Right ventricle myocardium inferior (tissue), 1 donor: Measurements from ENCODE around the gene ZFAND3. TPM values are rescaled to one million over a fixed set of nuclear protein-coding genes. Genes with fewer than 3 reads are reported as not detected.
A peak's percentile ranks its signal among the peaks of the same experiment; 100 is the strongest.
"Not testable (repeated sequence)": the region's sequence is repeated elsewhere in the genome, so short reads cannot be mapped to it uniquely, and the experiment has no call there.

ENCODE experiments used
- ATAC-seq: fragments of 200-7000 bp; cut with Tn5 transposase; one replicate; pipeline ENCODE4 v1.9.1; 2020; ENCODE audit warnings: mild to moderate bottlenecking, moderate library complexity
- DNase-seq: peaks from one replicate; pipeline ENCODE4 v3.0.0; 2021; ENCODE audit errors: missing footprints
- intact Hi-C: fragments of 100-400 bp; cut with DNase I; formaldehyde crosslinking; loops from one replicate; pipeline ENCODE4 v1.11.0; 2022
- total RNA-seq: library from RNA; stranded (reverse); fragmentation: NEBNext Ultra II Directional; extraction: Animal tissue kit (Norgen Biotek cat#: 25700); gene quantifications from one replicate; pipeline ENCODE4 v1.2.1, GENCODE V29; 2021
- donor health status: DM: no; HTN: yes; CAD: no; lungs with severe emphysema.

ZFAND3 gene
- total RNA-seq, 1 donor from 2014 or later: 84.1 TPM

GRCh38 chr6:37974381-37974780 is 154.9 kb downstream of the ZFAND3 start:
- intact Hi-C loops: no loop called here
- DNase-seq (no peak), ATAC-seq (no peak)

- ATAC-seq (no peak), DNase-seq (no peak)
- intact Hi-C loops: no loop called here
Observed at GRCh38 chr6:37974943-37975342, 155.4 kb downstream of the ZFAND3 start.

GRCh38 chr6:37977715-37978114 is 158.2 kb downstream of the ZFAND3 start:
- DNase-seq (no peak), ATAC-seq (no peak)
- intact Hi-C loops: no loop called here

- no peak for ATAC-seq
- no peak for DNase-seq
- intact Hi-C loops: no loop called here
Observed at GRCh38 chr6:37979392-37980221, 160.1 kb downstream of the ZFAND3 start.

- DNase-seq (no peak), ATAC-seq (no peak)
- intact Hi-C loops: no loop called here
Observed at GRCh38 chr6:37980222-37980595, 160.7 kb downstream of the ZFAND3 start.

- DNase-seq: no peak
- intact Hi-C loops: no loop called here
- no peak for ATAC-seq
Observed at GRCh38 chr6:37981626-37982025, 162.1 kb downstream of the ZFAND3 start.

- no peak for DNase-seq
- ATAC-seq: no peak
- intact Hi-C loops: no loop called here
Observed at GRCh38 chr6:37982317-37982716, 162.8 kb downstream of the ZFAND3 start.

GRCh38 chr6:37983720-37984501 is 164.4 kb downstream of the ZFAND3 start:
- ATAC-seq: no peak
- DNase-seq: no peak
- intact Hi-C loops: no loop called here

- ATAC-seq: no peak
- no peak for DNase-seq
- intact Hi-C loops: no loop called here
Observed at GRCh38 chr6:37984578-37984977, 165.1 kb downstream of the ZFAND3 start.

- ATAC-seq: no peak
- intact Hi-C loops: no loop called here
- DNase-seq: no peak
Observed at GRCh38 chr6:37985355-37985754, 165.8 kb downstream of the ZFAND3 start.

- no peak for ATAC-seq
- intact Hi-C loops: no loop called here
- no peak for DNase-seq
Observed at GRCh38 chr6:37987018-37987417, 167.5 kb downstream of the ZFAND3 start.

GRCh38 chr6:37987559-37987958 is 168.0 kb downstream of the ZFAND3 start:
- DNase-seq (no peak), ATAC-seq (no peak)

GRCh38 chr6:37988127-37988526 is 168.6 kb downstream of the ZFAND3 start:
- intact Hi-C loops: no loop called here
- ATAC-seq: no peak
- no peak for DNase-seq

More at GRCh38 chr6:37987559-37987958, 168.0 kb downstream of the ZFAND3 start:
- intact Hi-C loops: no loop called here

- peak; percentile 17 for ATAC-seq
Observed at GRCh38 chr6:37988696-37989095, 169.2 kb downstream of the ZFAND3 start.

GRCh38 chr6:37990762-37991525 is 171.4 kb downstream of the ZFAND3 start:
- intact Hi-C loops: no loop called here
- DNase-seq (no peak), ATAC-seq (peak; percentile 41)

More at GRCh38 chr6:37988696-37989095, 169.2 kb downstream of the ZFAND3 start:
- DNase-seq: no peak
- intact Hi-C loops: no loop called here

- DNase-seq: no peak
- ATAC-seq: no peak
- intact Hi-C loops: no loop called here
Observed at GRCh38 chr6:37992749-37993148, 173.2 kb downstream of the ZFAND3 start.

- ATAC-seq, DNase-seq, intact Hi-C loops: not testable (repeated sequence)
Observed at GRCh38 chr6:37993194-37993593, 173.7 kb downstream of the ZFAND3 start.

GRCh38 chr6:37993596-37993995 is 174.1 kb downstream of the ZFAND3 start:
- DNase-seq: no peak
- intact Hi-C loops: no loop called here
- ATAC-seq: no peak

- DNase-seq: no peak
- no peak for ATAC-seq
- intact Hi-C loops: no loop called here
Observed at GRCh38 chr6:37994223-37994622, 174.7 kb downstream of the ZFAND3 start.
